ENCODE results near the gene PEX11A. TPM values are rescaled to one million over a fixed set of nuclear protein-coding genes. Genes with fewer than 3 reads are reported as not detected.

Gene PEX11A
- total and polyA plus RNA-seq, 2 donors (not counting 3 experiments of a cell fraction or from before 2014, with no cell fraction given): 3.2 to 4.4 TPM

DNA sequence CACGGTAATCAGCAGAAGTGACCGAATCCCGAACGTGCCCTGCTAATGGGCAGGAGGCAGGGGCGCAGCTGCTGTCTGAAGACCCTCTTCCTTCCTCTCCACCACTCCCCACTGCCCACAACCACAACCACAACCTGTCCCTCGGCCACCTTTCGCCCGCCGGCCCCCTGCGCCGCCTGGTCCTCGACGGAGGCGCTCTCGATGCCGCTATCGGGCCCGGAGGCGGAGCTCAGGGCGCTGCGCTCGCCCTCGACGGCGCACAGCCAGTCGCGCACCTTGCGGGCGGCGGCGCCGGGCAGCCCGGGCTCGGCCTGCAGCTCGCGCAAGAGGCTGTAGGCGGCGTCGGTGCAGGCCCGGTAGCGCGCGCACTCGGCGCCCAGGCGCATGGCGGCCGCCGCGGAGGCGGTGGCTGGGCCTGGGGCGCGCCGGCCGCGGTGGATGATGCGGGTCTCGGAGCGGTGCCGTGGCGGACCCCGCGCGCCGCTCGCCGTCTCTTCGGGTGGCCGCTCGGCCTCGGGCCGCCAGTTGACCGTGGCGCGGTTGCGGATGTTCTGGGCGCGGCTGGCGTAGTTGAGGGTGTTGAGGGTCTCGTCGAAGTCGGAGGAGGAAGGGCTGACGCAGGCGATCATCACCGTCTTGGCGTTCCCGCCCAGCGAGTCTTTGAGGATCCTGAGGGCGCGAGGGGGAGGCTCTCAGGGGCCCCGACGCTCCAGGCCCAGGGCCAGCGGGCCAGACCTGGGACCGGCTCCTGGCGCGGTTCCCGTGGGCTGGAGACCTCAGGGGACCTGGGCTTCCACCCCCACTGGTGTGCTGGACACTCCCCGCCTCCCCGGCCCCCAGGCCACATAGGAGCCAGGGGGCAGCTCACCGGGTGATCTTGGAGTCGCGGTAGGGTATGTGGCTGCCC, 42.2 kb downstream of the PEX11A start:
- Histone ChIP-seq H3K9ac (replicated peaks; ENCODE audit: extremely low read depth, insufficient read depth, low read length) (no peak overlapping the region), H3K79me2 (ENCODE audit: control insufficient read depth, insufficient read depth, low read length) (no peaks in the 10 kb centered on the region), H4K20me1 (replicated peaks; ENCODE audit: control insufficient read depth, extremely low read depth, insufficient read depth, low read length) (no peaks in the 10 kb centered on the region), H3K27ac (ENCODE audit: insufficient read depth, low read depth, low read length) (no peak overlapping the region), H3K27me3 (ENCODE audit: control insufficient read depth in 2 of 2, insufficient read depth in 2 of 2, low read length in 2 of 2) (no peaks in the 10 kb centered on the region), H3K9me1 (replicated peaks; ENCODE audit: control insufficient read depth, extremely low read depth, insufficient read depth, low read length) (no peaks in the 10 kb centered on the region), H3K4me1 (ENCODE audit: control insufficient read depth, extremely low read depth, insufficient read depth, low read length) (no peaks in the 10 kb centered on the region), H3K9me3 (replicated peaks; ENCODE audit: control insufficient read depth, insufficient read depth, low read length) (no peaks in the 10 kb centered on the region), H3K36me3 (ENCODE audit: control insufficient read depth in 2 of 2, extremely low read depth in 1 of 2, insufficient read depth in 2 of 2, low read length in 2 of 2) (peaks cover 0 to 5% of the 10 kb centered on the region in 2 experiments), H3K4me3 (replicated peaks in 1 of 3; ENCODE audit: insufficient read depth in 1 of 3, low read depth in 1 of 3, low read length in 3 of 3) (no peak overlapping the region), H3K4me2 (ENCODE audit: insufficient read depth, low read length) (no peak overlapping the region), H2AFZ (ENCODE audit: low read depth, low read length) (no peak overlapping the region)
- ChIA-PET CTCF (interaction anchor here (0.7 to 4.4 kb wide), 13 partner anchors 8 to 227 kb away, joined by 3 to 55 read pairs (median 4); no protein-coding TSS in a partner anchor), POLR2A (no interaction called here)
- FAIRE-seq (no peak), DNase-seq (ENCODE audit: low read depth, low spot score) (no peak)
- no peak for TF ChIP-seq GATA2 (IDR thresholded peaks at IDR 0.05; ENCODE audit: insufficient read depth, insufficient read length, low read depth, low read length)
- TF ChIP-seq, protein P1, sequence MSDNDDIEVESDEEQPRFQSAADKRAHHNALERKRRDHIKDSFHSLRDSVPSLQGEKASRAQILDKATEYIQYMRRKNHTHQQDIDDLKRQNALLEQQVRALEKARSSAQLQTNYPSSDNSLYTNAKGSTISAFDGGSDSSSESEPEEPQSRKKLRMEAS (IDR thresholded peaks at IDR 0.05; ENCODE audit: insufficient read depth, insufficient read length): no peak
- TF ChIP-seq, protein P2, sequence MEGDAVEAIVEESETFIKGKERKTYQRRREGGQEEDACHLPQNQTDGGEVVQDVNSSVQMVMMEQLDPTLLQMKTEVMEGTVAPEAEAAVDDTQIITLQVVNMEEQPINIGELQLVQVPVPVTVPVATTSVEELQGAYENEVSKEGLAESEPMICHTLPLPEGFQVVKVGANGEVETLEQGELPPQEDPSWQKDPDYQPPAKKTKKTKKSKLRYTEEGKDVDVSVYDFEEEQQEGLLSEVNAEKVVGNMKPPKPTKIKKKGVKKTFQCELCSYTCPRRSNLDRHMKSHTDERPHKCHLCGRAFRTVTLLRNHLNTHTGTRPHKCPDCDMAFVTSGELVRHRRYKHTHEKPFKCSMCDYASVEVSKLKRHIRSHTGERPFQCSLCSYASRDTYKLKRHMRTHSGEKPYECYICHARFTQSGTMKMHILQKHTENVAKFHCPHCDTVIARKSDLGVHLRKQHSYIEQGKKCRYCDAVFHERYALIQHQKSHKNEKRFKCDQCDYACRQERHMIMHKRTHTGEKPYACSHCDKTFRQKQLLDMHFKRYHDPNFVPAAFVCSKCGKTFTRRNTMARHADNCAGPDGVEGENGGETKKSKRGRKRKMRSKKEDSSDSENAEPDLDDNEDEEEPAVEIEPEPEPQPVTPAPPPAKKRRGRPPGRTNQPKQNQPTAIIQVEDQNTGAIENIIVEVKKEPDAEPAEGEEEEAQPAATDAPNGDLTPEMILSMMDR (IDR thresholded peaks at IDR 0.05; ENCODE audit: extremely low read depth in 1 of 2, insufficient read depth in 1 of 2, low read depth in 1 of 2, low read length in 2 of 2): no peak
- no peak for TF ChIP-seq POLR2AphosphoS5 (IDR thresholded peaks at IDR 0.05; ENCODE audit: insufficient read depth, low read depth, low read length)
- no peak for TF ChIP-seq EZH2 (IDR thresholded peaks at IDR 0.05; ENCODE audit: borderline replicate concordance, low read depth, low read length, severe bottlenecking)
- TF ChIP-seq POLR2A (IDR thresholded peaks at IDR 0.05; ENCODE audit: low read depth, low read length): no peak
- TF ChIP-seq MYC (IDR thresholded peaks at IDR 0.05; ENCODE audit: low read depth, low read length): no peak
- TF ChIP-seq JUN (IDR thresholded peaks at IDR 0.05; ENCODE audit: borderline replicate concordance, insufficient read depth, insufficient read length, low read depth): no peak
- TF ChIP-seq FOS (IDR thresholded peaks at IDR 0.05; ENCODE audit: borderline replicate concordance, insufficient read depth, low read length): no peak
- intact Hi-C loops (cut with micrococcal nuclease): no loop called here
- dilution Hi-C loops (cut with MboI; ENCODE audit: extremely low pct_ligation_motif_present, low sequenced_read_pairs): no loop called here
- BruUV-seq (replicated peaks): no TSS peak
